ENCODE data around the gene VSX2. TPM values are rescaled to one million over a fixed set of nuclear protein-coding genes. Genes with fewer than 3 reads are reported as not detected.
A peak's percentile ranks its signal among the peaks of the same experiment; 100 is the strongest.
"Not testable (repeated sequence)": the region's sequence is repeated elsewhere in the genome, so short reads cannot be mapped to it uniquely, and the experiment has no call there.

The VSX2 gene
- total RNA-seq, 1 donor from 2014 or later, result not detected

DNA sequence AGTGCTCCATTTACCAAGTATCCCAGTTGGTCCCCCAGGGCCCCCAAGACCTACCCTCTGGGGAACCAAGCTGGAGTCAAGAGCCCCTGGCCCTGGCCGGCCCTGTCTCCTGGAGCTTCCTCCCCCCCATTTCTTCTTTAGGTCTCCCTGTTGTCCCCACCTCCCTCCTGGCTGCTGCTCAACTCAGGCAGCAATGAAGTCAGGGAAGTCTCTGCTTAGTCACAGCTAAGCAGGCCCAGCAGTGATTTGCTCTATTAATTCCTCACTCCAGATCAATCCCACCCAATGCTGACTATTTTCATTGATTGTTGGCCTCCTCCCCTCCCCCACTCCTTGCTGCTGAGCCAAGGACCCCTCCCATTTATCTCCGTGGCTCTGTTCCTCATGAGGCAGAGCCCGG lies 28.3 kb downstream of the VSX2 start:
- Histone ChIP-seq H3K4me3 (ENCODE audit: insufficient read depth, low read depth, low read length) (no peak overlapping the region), H3K9me3 (ENCODE audit: insufficient read depth, low read depth, low read length) (no peaks in the 10 kb centered on the region), H2AFZ (ENCODE audit: low read depth, low read length) (no peak overlapping the region), H3K9ac (ENCODE audit: low read length) (no peak overlapping the region), H4K20me1 (ENCODE audit: insufficient read depth, low read length) (no peaks in the 10 kb centered on the region), H3K4me2 (ENCODE audit: low read length) (no peak overlapping the region), H3K4me1 (ENCODE audit: insufficient read depth, low read length) (peaks cover 4% of the 10 kb centered on the region), H3K27ac (ENCODE audit: low read depth, low read length) (no peak overlapping the region), H3K36me3 (ENCODE audit: insufficient read depth, low read length) (no peaks in the 10 kb centered on the region), H3K79me2 (ENCODE audit: insufficient read depth, low read length) (no peaks in the 10 kb centered on the region), H3K27me3 (ENCODE audit: insufficient read depth, low read length) (no peaks in the 10 kb centered on the region)
- DNase-seq (ENCODE audit: low read depth) (no peak), FAIRE-seq (no peak)
- peaks cover 1% of the 10 kb centered on the region for H3K9me3 Mint-ChIP-seq (ENCODE audit: unreplicated experiment)
- H3K4me1 Mint-ChIP-seq (ENCODE audit: low read depth, unreplicated experiment), result peaks cover 2% of the 10 kb centered on the region
- peaks cover under 1% of the 10 kb centered on the region for H3K36me3 Mint-ChIP-seq (ENCODE audit: low read depth, unreplicated experiment)
- no peak overlapping the region for H3K27ac Mint-ChIP-seq (ENCODE audit: unreplicated experiment)
- no peak for TF ChIP-seq EZH2 (IDR thresholded peaks at IDR 0.05; ENCODE audit: insufficient read depth, low read length)
- TF ChIP-seq, protein P1, sequence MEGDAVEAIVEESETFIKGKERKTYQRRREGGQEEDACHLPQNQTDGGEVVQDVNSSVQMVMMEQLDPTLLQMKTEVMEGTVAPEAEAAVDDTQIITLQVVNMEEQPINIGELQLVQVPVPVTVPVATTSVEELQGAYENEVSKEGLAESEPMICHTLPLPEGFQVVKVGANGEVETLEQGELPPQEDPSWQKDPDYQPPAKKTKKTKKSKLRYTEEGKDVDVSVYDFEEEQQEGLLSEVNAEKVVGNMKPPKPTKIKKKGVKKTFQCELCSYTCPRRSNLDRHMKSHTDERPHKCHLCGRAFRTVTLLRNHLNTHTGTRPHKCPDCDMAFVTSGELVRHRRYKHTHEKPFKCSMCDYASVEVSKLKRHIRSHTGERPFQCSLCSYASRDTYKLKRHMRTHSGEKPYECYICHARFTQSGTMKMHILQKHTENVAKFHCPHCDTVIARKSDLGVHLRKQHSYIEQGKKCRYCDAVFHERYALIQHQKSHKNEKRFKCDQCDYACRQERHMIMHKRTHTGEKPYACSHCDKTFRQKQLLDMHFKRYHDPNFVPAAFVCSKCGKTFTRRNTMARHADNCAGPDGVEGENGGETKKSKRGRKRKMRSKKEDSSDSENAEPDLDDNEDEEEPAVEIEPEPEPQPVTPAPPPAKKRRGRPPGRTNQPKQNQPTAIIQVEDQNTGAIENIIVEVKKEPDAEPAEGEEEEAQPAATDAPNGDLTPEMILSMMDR (IDR thresholded peaks at IDR 0.05; ENCODE audit: insufficient read depth, low read depth, low read length), result no peak
- H3K27me3 Mint-ChIP-seq (ENCODE audit: low read depth, unreplicated experiment), result peaks cover 26% of the 10 kb centered on the region
- no peak overlapping the region for H3K4me3 Mint-ChIP-seq (ENCODE audit: unreplicated experiment)

GRCh38 chr14:74270382-74271177 lies 31.3 kb downstream of the VSX2 start:
- not testable (repeated sequence) for H3K4me1 Mint-ChIP-seq (ENCODE audit: low read depth, unreplicated experiment); H3K36me3 ChIP-seq (ENCODE audit: insufficient read depth, low read length); H3K9me3 Mint-ChIP-seq (ENCODE audit: unreplicated experiment); H3K27ac ChIP-seq (ENCODE audit: low read depth, low read length); H3K79me2 ChIP-seq (ENCODE audit: insufficient read depth, low read length); H3K27me3 ChIP-seq (ENCODE audit: insufficient read depth, low read length); H4K20me1 ChIP-seq (ENCODE audit: insufficient read depth, low read length); H3K9me3 ChIP-seq (ENCODE audit: insufficient read depth, low read depth, low read length); H3K4me3 Mint-ChIP-seq (ENCODE audit: unreplicated experiment); H3K4me3 ChIP-seq (ENCODE audit: insufficient read depth, low read depth, low read length); H2AFZ ChIP-seq (ENCODE audit: low read depth, low read length); H3K4me1 ChIP-seq (ENCODE audit: insufficient read depth, low read length); H3K36me3 Mint-ChIP-seq (ENCODE audit: low read depth, unreplicated experiment); H3K27ac Mint-ChIP-seq (ENCODE audit: unreplicated experiment); H3K9ac ChIP-seq (ENCODE audit: low read length)
- FAIRE-seq (peak; percentile 34), DNase-seq (ENCODE audit: low read depth) (peak; percentile 68)
- peak overlapping the region; percentile 18 for H3K4me2 ChIP-seq (ENCODE audit: low read length)
- peaks cover 17% of the 10 kb centered on the region for H3K27me3 Mint-ChIP-seq (ENCODE audit: low read depth, unreplicated experiment)

GRCh38 chr14:74271365-74271764 lies 32.1 kb downstream of the VSX2 start:
- H4K20me1 ChIP-seq (ENCODE audit: insufficient read depth, low read length), result no peaks in the 10 kb centered on the region
- Mint-ChIP-seq H3K4me1 (ENCODE audit: low read depth, unreplicated experiment) (peaks cover 8% of the 10 kb centered on the region), H3K27ac (ENCODE audit: unreplicated experiment) (no peak overlapping the region), H3K27me3 (ENCODE audit: low read depth, unreplicated experiment) (peaks cover 10% of the 10 kb centered on the region), H3K36me3 (ENCODE audit: low read depth, unreplicated experiment) (no peaks in the 10 kb centered on the region), H3K9me3 (ENCODE audit: unreplicated experiment) (no peaks in the 10 kb centered on the region), H3K4me3 (ENCODE audit: unreplicated experiment) (no peak overlapping the region)
- no peaks in the 10 kb centered on the region for H3K36me3 ChIP-seq (ENCODE audit: insufficient read depth, low read length)
- no peak overlapping the region for H2AFZ ChIP-seq (ENCODE audit: low read depth, low read length)
- DNase-seq (ENCODE audit: low read depth) (no peak), FAIRE-seq (no peak)
- H3K4me1 ChIP-seq (ENCODE audit: insufficient read depth, low read length), result peaks cover 4% of the 10 kb centered on the region
- no peak overlapping the region for H3K9ac ChIP-seq (ENCODE audit: low read length)
- no peaks in the 10 kb centered on the region for H3K9me3 ChIP-seq (ENCODE audit: insufficient read depth, low read depth, low read length)
- H3K27me3 ChIP-seq (ENCODE audit: insufficient read depth, low read length), result no peaks in the 10 kb centered on the region
- TF ChIP-seq, protein P1 (IDR thresholded peaks at IDR 0.05; ENCODE audit: insufficient read depth, low read depth, low read length), result no peak
- no peaks in the 10 kb centered on the region for H3K79me2 ChIP-seq (ENCODE audit: insufficient read depth, low read length)
- no peak overlapping the region for H3K4me2 ChIP-seq (ENCODE audit: low read length)
- H3K4me3 ChIP-seq (ENCODE audit: insufficient read depth, low read depth, low read length), result no peak overlapping the region
- no peak overlapping the region for H3K27ac ChIP-seq (ENCODE audit: low read depth, low read length)
